ENCODE measurements around the gene SMIM33. TPM values are rescaled to one million over a fixed set of nuclear protein-coding genes. Genes with fewer than 3 reads are reported as not detected.
"Not testable (repeated sequence)": the region's sequence is repeated elsewhere in the genome, so short reads cannot be mapped to it uniquely, and the experiment has no call there.

The SMIM33 gene
- total and polyA plus RNA-seq, 2 experiments from 2014 or later: not detected

DNA sequence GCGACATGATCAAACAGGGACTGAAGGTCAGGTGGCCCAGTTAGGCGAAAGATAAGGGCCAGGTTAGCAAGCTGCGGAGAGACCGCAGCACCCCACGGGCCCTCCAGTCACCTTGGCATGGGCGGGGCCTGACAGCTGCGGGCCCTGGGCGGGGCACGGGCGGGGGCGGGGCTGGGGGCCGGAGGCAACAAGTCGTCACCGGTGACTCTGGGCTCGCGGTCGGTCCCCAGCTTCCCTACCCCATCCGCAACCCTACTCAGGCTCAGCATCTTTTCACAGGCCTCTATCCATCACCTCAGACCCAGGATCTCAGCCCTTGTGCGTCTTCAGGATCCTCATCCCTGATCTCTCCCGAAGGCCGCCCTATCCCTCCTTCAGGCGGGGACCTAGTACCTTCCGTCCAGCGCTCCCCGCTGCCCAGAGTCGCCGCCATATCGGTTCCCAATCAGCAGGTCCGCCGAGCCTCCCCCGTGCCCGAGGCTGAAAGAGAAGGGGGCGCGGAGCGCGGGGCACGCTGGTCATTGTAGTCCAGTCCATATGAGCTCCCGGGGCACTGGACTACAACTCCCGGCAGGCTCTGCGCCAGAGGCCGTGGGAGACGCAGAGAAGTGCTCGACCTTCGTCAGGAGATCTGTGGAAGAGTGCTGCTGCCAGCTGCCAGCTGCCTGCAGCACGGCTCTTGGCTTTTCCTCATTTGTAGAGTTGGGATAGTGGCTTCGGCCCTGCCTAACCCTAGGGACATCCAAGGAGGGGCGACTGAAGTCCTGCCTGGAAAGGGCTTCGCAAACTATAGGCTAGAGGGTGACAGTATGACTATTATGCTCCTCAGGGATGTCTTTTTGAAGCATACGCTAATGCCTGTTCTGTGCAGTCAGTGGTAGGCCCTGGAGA lies 31.5 kb upstream of the SMIM33 start, which contains the start of gene DNAJC18:
DNAJC18 (minus strand) TSS at position 513 of the 891 bp plus-strand sequence; CDS start at position 433, 80 bp downstream.
- WGBS, 2 experiments (ENCODE audit: low coverage in 1 of 2, low lambda C conversion rate in 2 of 2, missing lambda C conversion rate in 2 of 2): 4% methylated on average over 39 to 40 of the region's 49 CpGs
- Histone ChIP-seq H2AFZ (peak within 1 kb of the TSS; percentile 99), H3K4me3 (peak within 1 kb of the TSS; percentile 91), H4K20me1 (ENCODE audit: insufficient read depth) (no peaks in the 10 kb centered on the region), H3K9me2 (ENCODE audit: insufficient read depth) (no peaks in the 10 kb centered on the region), H3K79me2 (ENCODE audit: insufficient read depth) (no peaks in the 10 kb centered on the region), H3K36me3 (ENCODE audit: low read depth) (no peaks in the 10 kb centered on the region), H3F3A (ENCODE audit: insufficient read depth) (peaks cover 13% of the 10 kb centered on the region; the same call in 1 of the 2 replicates), H3K27ac (peak within 1 kb of the TSS; percentile 78), H3K9me3 (ENCODE audit: low read depth) (no peaks in the 10 kb centered on the region), H3K4me1 (ENCODE audit: insufficient read depth) (peaks cover 14% of the 10 kb centered on the region), H3K4me2 (ENCODE audit: unreplicated experiment) (peak within 1 kb of the TSS; percentile 84), H3K27me3 (replicated peaks; ENCODE audit: insufficient read depth) (no peaks in the 10 kb centered on the region), H3K9ac (peak within 1 kb of the TSS; percentile 94)
- in situ Hi-C loops (cut with MboI): no loop called here
- no peak for TF ChIP-seq EZH2 (IDR thresholded peaks at IDR 0.05; ENCODE audit: insufficient read depth, poor library complexity, severe bottlenecking)
- no peak for TF ChIP-seq EZH2phosphoT487 (IDR thresholded peaks at IDR 0.05; ENCODE audit: insufficient read depth, low read depth)
- peak; percentile 95 for DNase-seq

DNA sequence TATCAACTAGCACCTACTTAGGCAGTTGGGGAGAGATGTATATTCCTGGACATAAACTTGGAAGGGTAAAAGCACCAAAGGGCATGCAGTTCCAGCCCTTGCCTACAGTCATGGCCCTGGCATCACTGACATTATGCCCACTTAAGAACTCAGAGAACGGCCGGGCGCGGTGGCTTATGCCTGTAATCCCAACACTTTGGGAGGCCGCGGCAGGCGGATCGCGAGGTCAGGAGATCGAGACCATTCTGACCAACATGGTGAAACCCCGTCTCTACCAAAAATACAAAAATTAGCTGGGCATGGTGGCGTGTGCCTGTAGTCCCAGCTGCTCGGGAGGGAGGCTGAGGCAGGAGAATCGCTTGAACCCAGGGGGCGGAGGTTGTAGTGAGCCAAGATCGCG lies 30.4 kb upstream of the SMIM33 start:
- Histone ChIP-seq H3F3A (ENCODE audit: insufficient read depth) (peaks cover 25% of the 10 kb centered on the region), H3K4me1 (ENCODE audit: insufficient read depth) (peaks cover 26% of the 10 kb centered on the region)
- H4K20me1 ChIP-seq (ENCODE audit: insufficient read depth); DNase-seq; H3K27me3 ChIP-seq (replicated peaks; ENCODE audit: insufficient read depth); in situ Hi-C loops (cut with MboI); H3K4me3 ChIP-seq; H3K9me2 ChIP-seq (ENCODE audit: insufficient read depth); H3K9ac ChIP-seq; H3K4me2 ChIP-seq (ENCODE audit: unreplicated experiment); H2AFZ ChIP-seq; H3K27ac ChIP-seq; H3K36me3 ChIP-seq (ENCODE audit: low read depth); H3K9me3 ChIP-seq (ENCODE audit: low read depth); H3K79me2 ChIP-seq (ENCODE audit: insufficient read depth): not testable (repeated sequence)
- 94 to 95% methylated on average over 17 of the region's 17 CpGs for WGBS, 2 experiments (ENCODE audit: low coverage in 1 of 2, low lambda C conversion rate in 2 of 2, missing lambda C conversion rate in 2 of 2)

DNA sequence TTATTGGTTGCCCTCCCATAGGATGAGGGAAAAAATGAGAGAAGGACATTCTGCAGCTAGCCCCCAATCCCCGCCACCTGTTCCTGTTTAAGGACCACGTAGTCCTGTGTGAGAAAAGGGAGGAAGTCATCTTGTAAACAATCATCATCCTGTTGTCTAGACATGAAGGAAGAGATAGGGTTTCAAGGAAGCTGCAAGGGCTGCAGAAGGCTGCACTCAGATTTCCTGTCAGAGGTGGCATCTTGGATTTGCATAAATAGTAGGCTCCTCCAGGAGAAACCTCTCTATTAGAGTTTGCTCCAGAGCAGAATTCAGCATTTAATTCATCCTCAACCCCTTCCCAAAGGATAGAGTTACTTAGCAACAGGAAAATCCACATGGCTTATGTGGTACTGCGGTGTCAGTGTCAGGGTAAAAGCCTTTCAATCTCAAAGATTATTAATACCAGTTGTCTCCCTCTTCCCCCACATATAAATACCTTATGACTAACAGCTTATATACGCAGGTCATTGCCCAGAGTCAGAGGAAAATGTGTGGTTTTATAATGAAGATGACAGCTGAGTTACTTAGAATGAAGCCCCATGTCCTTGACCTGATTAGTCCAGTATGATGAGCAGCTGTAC lies 26.9 kb upstream of the SMIM33 start:
- no peaks in the 10 kb centered on the region for H3K9me3 ChIP-seq (ENCODE audit: low read depth)
- H3K27me3 ChIP-seq (replicated peaks; ENCODE audit: insufficient read depth): no peaks in the 10 kb centered on the region
- H2AFZ ChIP-seq: no peak overlapping the region
- in situ Hi-C loops (cut with MboI): no loop called here
- peak overlapping the region; percentile 70 for H3K27ac ChIP-seq
- no peaks in the 10 kb centered on the region for H4K20me1 ChIP-seq (ENCODE audit: insufficient read depth)
- no peaks in the 10 kb centered on the region for H3K9me2 ChIP-seq (ENCODE audit: insufficient read depth)
- H3K4me1 ChIP-seq (ENCODE audit: insufficient read depth): peaks cover 50% of the 10 kb centered on the region
- H3K4me3 ChIP-seq: no peak overlapping the region
- TF ChIP-seq EZH2phosphoT487 (IDR thresholded peaks at IDR 0.05; ENCODE audit: insufficient read depth, low read depth) (no peak), EZH2 (IDR thresholded peaks at IDR 0.05; ENCODE audit: insufficient read depth, poor library complexity, severe bottlenecking) (no peak)
- H3K36me3 ChIP-seq (ENCODE audit: low read depth): no peaks in the 10 kb centered on the region
- no peaks in the 10 kb centered on the region for H3K79me2 ChIP-seq (ENCODE audit: insufficient read depth)
- H3F3A ChIP-seq (ENCODE audit: insufficient read depth): peaks cover 42% of the 10 kb centered on the region
- H3K9ac ChIP-seq: no peak overlapping the region
- DNase-seq: peak; percentile 86
- 15 to 20% methylated on average over 4 of the region's 4 CpGs for WGBS, 2 experiments (ENCODE audit: low coverage in 1 of 2, low lambda C conversion rate in 2 of 2, missing lambda C conversion rate in 2 of 2)
- H3K4me2 ChIP-seq (ENCODE audit: unreplicated experiment): peak overlapping the region; percentile 21

DNA sequence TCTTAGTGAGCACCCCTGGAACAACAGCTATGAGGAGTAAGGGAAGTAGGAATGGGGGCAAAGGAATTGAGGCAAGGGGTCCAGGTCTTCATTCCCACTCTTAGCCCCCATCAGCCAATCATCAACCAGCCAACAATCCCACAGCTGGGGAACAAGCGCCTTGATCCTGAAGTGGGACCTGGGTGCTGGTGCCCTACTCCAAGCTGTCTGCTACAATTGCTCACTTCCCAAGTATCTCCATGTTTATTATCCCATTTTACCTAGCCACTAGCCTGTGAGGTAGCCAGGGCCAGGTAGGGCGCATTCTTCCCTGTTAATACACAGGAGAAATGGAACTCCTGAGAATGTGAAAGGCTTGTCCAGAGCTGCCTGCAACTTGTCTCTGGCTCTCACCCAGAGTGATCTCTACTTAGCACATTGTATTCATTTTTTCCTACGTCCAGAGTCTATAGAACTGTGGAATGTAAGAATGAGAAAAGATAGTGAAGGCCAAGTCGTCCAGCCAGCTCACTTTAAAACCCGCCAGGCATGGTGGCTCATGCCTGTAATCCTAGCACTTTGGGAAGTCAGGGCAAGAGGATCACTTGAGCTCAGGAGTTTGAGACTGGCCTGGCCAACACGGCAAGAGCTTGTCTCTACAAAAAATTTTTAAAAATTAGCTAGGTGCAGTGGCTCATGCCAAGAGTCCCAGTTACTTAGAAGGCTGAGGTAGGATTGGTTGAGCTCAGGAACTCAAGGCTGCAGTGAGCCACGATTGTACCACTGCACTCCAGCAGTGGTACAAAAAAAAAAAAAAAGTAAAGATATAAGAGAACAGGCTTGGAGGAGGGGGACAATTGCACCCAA lies 25.3 kb upstream of the SMIM33 start:
- WGBS, 2 experiments (ENCODE audit: low coverage in 1 of 2, low lambda C conversion rate in 2 of 2, missing lambda C conversion rate in 2 of 2): 57 to 61% methylated on average over 7 of the region's 7 CpGs
- H2AFZ ChIP-seq: no peak overlapping the region
- H3K4me1 ChIP-seq (ENCODE audit: insufficient read depth): peaks cover 46% of the 10 kb centered on the region
- peak; percentile 80 for DNase-seq
- H3K4me3 ChIP-seq: no peak overlapping the region
- H3K4me2 ChIP-seq (ENCODE audit: unreplicated experiment): no peak overlapping the region
- H4K20me1 ChIP-seq (ENCODE audit: insufficient read depth): no peaks in the 10 kb centered on the region
- in situ Hi-C loops (cut with MboI): no loop called here
- H3K9me2 ChIP-seq (ENCODE audit: insufficient read depth): no peaks in the 10 kb centered on the region
- H3F3A ChIP-seq (ENCODE audit: insufficient read depth): peaks cover 42% of the 10 kb centered on the region
- H3K9me3 ChIP-seq (ENCODE audit: low read depth): no peaks in the 10 kb centered on the region
- H3K27ac ChIP-seq: peak overlapping the region; percentile 43
- H3K27me3 ChIP-seq (replicated peaks; ENCODE audit: insufficient read depth): no peaks in the 10 kb centered on the region
- H3K9ac ChIP-seq: no peak overlapping the region
- H3K79me2 ChIP-seq (ENCODE audit: insufficient read depth): no peaks in the 10 kb centered on the region
- TF ChIP-seq EZH2 (IDR thresholded peaks at IDR 0.05; ENCODE audit: insufficient read depth, poor library complexity, severe bottlenecking): no peak
- no peak for TF ChIP-seq EZH2phosphoT487 (IDR thresholded peaks at IDR 0.05; ENCODE audit: insufficient read depth, low read depth)
- no peaks in the 10 kb centered on the region for H3K36me3 ChIP-seq (ENCODE audit: low read depth)

Data from GM23248 (cell line).